GM10248 (cell line): ENCODE data around the gene TLX2.

ENCODE experiments used
- CTCF ChIA-PET: fragments of 300-600 bp; sonication (Branson Sonifier 250); formaldehyde crosslinking; extraction: SDS; loops from one replicate; lab custom pipeline; 2021; ENCODE audit warnings: antibody characterized with exemption; lab: Yijun Ruan, JAX
- POLR2A ChIA-PET: fragments of 350-650 bp; sonication (Branson Sonifier 250); formaldehyde crosslinking; extraction: SDS; loops from one replicate; lab custom pipeline; 2020; ENCODE audit warnings: antibody characterized with exemption; lab: Yijun Ruan, JAX
- DNase-seq: peaks from one replicate; pipeline ENCODE4 v3.0.0; 2012; ENCODE audit errors: extremely low spot score
- CTCF ChIP-seq: IDR thresholded peaks from 2 replicates; pipeline ENCODE4 v1.5.1; 2012; ENCODE audit warnings: mild to moderate bottlenecking, low read depth; ENCODE audit errors: extremely low read depth, missing control alignments, control extremely low read depth

The TLX2 gene

GRCh38 chr2:74500578-74500946 lies 13.7 kb upstream of the TLX2 start:
- ChIA-PET POLR2A (interaction anchor here (0.6 to 1.2 kb wide), 3 partner anchors 11 to 319 kb away, joined by 3 read pairs; no protein-coding TSS in a partner anchor), CTCF (interaction anchor here (0.8 to 2.5 kb wide), 12 partner anchors 11 to 97 kb away, joined by 3 to 11 read pairs (median 4); partner anchors contain the start of genes CCDC142 and TTC31)
- no peak for TF ChIP-seq CTCF
- DNase-seq = no peak

GRCh38 chr2:74501335-74502071 lies 12.7 kb upstream of the TLX2 start:
- TF ChIP-seq CTCF = no peak
- ChIA-PET POLR2A (interaction anchor here (0.7 to 1.2 kb wide), 2 partner anchors 12 to 29 kb away, joined by 3 read pairs; no protein-coding TSS in a partner anchor), CTCF (interaction anchor here (0.8 to 2.5 kb wide), 10 partner anchors 12 to 96 kb away, joined by 3 to 11 read pairs (median 4); partner anchors contain the start of genes CCDC142 and TTC31)
- no peak for DNase-seq

GRCh38 chr2:74502147-74502719 lies 12.0 kb upstream of the TLX2 start:
- ChIA-PET POLR2A (no interaction called here), CTCF (interaction anchor here (1.1 to 3.0 kb wide), 6 partner anchors 17 to 72 kb away, joined by 3 to 20 read pairs (median 4); partner anchors contain the start of genes AUP1 and HTRA2)
- TF ChIP-seq CTCF = no peak
- peak; percentile 43 for DNase-seq

- ChIA-PET CTCF (interaction anchor here (1.1 to 3.3 kb wide), 8 partner anchors 11 to 85 kb away, joined by 3 to 20 read pairs (median 4); partner anchors contain the start of genes AUP1, CCDC142, HTRA2 and TTC31), POLR2A (interaction anchor here (0.7 to 1.7 kb wide), 2 partner anchors 45 to 48 kb away, joined by 3 to 8 read pairs; partner anchors contain the start of genes INO80B and WBP1)
- peak; percentile 57 for TF ChIP-seq CTCF
- DNase-seq = peak; percentile 80
Measured at GRCh38 chr2:74502720-74503505, 11.3 kb upstream of the TLX2 start.

GRCh38 chr2:74503506-74504475 lies 10.5 kb upstream of the TLX2 start:
- CTCF ChIA-PET = interaction anchor here (0.9 to 3.3 kb wide), 12 partner anchors 8 to 84 kb away, joined by 3 to 20 read pairs (median 4); partner anchors contain the start of genes AUP1, CCDC142, HTRA2 and TTC31
- POLR2A ChIA-PET = interaction anchor here (0.7 to 1.7 kb wide), 2 partner anchors 45 to 49 kb away, joined by 3 to 8 read pairs; partner anchors contain the start of genes INO80B and WBP1
- TF ChIP-seq CTCF = no peak
- no peak for DNase-seq
